HG02623 (cell line): ENCODE measurements around the gene TTC22.

Experiments
- ATAC-seq: cut with Tn5 transposase; IDR thresholded peaks from one replicate; pipeline ENCODE4 v1.9.1; 2021; ENCODE audit warnings: moderate library complexity; ENCODE audit not compliant: unreplicated experiment

TTC22 gene

DNA sequence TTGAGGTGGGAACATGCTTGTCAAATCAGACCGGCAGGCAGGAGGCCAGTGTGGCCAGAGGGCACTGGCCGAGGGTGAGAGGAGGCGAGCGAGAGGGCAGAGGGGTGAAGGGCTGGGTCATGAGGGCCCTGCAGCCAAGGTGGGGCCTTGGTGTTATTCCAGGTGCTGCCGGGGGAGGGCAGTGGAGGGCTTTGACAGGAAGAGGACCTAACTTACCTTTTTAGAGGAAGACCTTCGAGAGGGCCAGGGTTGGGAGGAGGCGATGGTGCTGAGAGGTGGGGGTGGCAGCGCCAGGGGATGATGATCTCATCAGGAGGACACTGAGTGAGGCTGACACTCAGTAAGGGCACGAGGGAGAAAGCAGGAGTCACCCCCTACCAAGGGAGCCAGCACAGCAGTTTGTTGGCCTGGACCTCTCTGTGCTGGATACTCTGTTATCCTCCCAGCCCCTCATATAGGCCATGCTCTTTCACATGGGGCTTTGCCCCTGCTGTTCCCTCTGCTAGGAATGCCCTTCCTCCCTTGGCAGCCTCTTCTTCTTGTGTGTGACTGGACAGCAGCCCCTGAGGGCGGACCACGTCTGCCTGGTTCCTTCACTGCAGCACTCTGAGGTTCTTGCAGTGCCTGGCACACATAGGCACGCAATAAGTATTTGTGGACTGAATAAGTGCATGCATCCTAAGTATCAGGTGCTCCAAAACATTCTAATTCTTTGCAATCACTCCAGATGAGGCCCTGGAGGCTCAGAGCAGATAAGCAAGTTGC lies 7.5 kb upstream of the TTC22 start:
- ATAC-seq: no peak

DNA sequence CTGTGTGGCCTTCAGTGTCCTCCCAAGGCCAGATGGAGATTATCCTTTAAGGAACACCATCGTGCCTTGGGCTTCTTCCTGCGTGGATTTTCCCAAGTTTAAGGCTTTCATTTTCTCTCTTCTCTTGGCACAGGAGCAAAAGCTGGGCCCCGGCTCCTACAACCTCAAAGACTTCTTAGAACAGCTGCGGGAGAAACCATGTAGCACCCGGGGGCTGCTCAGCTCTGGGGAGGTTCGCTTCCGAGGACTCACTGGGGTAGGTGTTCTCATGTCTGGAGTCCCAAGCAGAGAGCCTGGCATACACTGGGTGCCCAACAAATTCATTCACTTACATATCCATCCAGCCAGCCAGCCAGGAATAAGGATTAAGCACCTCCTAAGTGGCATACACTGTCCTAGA lies 6.6 kb upstream of the TTC22 start:
- no peak for ATAC-seq

DNA sequence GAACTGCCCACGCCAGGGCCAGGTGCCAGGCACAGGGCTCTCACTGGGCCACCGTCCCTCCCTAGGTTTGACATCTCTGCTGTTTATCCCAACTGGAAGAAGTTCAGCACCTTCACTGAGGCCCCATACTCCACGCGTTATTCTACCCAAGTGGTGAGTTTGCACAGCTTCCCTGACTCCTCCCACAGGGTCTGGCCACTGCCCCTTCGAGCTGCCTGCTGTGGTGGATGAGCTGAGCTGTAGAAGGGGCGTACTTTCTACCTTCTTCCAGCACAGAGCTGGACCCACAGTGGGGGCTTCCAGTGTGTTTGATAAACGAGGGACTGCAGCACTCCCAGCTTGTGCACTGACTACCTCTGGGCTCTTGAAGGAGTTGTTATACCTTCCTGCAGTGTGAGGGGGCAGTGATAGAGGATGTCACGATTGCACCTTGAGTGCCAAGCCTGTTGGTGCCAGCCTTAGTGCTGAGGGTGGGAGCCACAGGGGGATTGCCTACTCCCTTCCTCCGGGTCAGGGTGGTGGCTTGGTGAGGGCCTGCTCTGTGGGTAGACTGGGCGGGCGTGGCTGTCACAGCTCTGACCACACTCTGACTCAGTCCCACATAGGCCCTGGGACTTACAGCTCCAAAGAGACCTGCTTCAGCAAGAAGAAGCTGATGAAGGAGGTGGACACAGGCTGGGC lies 5.9 kb upstream of the TTC22 start:
- ATAC-seq: no peak

DNA sequence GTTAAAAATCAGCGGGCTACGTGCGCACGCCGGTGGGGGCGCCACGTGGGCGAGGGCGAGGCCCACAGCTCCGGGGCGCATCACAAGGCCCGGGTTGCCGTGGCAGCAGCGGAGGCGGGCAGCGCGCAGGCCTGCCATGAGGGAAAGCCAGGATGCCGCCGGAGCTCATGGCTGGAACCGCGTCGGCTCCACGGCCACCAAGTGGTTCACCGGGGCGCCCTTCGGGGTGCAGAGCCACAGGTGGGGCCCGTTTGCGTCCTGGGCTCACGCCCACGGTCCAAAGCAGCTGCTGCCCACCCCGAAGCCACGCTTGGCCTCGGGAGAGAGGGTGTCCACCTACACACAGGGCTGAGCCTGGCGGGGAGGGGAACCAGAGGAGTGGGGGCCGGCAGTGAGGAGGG lies 4.9 kb upstream of the TTC22 start:
- ATAC-seq: no peak

DNA sequence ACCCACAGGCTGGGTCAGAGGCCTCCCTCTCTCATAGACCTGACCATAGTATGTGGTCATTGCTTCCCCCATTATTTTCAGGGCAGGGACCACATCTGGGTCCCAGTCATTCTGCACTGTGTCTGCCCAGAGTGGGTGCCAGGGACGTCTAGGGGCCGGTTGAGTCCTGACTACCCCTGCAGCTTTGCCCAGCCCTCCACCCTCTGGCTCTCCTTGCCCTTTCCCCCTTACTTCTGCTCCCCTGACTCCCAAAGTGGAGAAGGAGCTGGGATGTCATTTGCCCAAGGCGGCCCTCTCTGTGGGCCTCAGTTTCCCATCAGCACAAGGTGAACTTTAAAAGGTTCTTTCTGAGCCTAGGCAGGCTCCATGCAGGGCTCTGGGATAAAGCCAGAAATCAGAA lies 4.3 kb upstream of the TTC22 start:
- no peak for ATAC-seq

DNA sequence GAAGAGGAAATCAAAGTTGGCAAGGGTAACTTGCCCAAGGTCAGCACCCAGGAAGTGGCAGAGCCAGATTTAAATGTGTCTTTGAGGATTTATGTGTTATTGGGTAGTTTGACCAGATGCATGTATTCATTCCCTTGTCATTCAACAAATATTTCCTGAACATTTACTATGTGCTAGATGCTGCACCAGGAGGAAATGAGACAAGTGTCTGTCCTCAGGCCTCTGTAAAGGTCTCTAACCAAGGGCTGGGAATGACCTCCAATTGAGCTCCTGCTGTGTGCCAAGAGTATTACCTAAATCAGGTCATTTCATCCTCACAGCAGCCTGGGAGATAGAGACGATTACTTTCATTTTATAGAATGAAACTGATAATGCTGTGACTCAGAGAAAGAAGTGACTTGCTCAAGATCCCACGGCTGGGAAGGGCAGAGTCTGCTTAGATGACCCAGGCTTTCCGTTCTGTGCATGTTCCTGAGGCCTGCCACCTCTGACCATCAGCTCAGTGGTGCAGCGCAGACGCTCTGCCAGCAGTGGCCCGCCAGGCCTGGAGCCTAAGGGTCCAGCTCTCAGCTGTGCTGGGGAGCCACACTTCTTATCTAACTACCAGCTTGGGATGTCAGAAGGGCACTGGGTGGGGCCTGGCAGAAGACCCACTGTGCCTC lies 3.5 kb upstream of the TTC22 start:
- no peak for ATAC-seq

DNA sequence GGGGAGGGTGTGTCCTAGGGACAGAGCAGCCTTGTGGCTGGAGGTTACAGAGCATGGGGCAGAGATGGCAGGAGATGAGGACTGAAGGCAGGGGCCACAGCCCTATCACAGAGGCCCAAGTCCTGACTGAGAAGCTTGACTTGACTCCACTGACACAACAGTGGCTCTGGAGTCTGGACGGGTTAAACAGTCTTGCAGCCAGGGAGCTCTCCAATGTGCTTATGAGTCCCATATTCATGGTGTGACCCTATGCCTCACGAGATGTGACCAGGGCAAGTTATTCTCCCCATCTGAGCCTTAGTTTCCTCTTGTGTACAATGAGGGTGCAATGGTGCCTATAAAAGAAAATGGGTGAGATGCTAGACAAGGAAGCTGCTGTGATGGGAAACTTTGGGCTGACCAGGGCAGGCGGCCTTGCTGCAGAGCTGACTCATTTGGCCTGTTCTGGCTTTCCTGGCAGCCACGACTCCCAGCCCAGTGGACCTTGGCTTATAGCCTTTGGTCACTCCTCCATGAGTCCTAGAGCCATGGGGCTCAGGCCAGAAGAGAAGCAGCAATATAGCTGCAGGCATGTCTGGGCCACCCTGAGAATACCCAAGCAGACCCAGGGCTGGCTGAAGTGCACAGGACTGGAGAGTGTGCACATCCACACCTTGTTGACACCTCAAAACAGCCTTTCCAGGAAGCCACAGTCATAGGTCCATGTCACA lies 2.8 kb upstream of the TTC22 start:
- ATAC-seq: no peak

DNA sequence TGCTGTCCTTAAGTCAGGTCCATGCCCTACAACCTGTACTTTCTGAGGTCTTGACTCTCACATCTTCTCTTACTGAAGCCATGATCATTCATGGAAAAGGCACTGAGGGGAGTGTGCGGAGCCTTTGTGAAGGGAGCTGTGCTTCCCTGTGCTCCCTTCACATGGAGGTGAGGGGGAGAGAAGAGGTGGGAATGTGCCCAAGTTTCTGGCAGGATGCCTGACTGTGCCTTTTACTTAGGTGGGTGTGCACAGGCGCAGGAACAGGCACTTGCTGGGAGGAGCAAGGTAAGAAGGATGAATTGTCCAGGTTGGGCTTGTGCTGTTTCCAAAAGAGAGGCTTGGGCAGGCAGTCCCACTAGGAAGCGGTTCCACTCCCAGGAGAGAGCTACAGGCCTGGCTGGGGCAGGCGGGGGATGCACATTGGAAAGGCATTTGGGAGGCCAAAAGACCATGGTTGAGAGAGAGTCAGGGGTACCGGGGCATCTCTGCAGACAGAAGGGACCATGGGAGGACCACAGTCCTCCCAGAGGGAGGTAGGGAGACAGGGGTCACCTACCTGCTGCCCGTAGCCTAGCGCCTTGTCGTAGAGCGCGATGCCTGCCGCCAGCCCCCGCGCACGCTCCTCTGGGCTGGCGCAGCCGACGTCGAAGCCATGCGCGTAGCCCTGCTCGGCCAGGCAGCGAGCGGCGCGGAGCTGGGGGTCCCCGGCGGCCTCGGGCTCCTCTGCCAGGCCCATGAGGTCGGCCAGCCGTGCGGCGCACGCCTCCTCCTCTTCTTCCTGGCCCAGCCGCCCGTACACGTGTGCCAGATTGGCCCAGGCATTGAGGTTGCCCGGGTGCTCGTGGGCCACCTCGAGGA lies 853 bp downstream of the TTC22 start:
- ATAC-seq: no peak

DNA sequence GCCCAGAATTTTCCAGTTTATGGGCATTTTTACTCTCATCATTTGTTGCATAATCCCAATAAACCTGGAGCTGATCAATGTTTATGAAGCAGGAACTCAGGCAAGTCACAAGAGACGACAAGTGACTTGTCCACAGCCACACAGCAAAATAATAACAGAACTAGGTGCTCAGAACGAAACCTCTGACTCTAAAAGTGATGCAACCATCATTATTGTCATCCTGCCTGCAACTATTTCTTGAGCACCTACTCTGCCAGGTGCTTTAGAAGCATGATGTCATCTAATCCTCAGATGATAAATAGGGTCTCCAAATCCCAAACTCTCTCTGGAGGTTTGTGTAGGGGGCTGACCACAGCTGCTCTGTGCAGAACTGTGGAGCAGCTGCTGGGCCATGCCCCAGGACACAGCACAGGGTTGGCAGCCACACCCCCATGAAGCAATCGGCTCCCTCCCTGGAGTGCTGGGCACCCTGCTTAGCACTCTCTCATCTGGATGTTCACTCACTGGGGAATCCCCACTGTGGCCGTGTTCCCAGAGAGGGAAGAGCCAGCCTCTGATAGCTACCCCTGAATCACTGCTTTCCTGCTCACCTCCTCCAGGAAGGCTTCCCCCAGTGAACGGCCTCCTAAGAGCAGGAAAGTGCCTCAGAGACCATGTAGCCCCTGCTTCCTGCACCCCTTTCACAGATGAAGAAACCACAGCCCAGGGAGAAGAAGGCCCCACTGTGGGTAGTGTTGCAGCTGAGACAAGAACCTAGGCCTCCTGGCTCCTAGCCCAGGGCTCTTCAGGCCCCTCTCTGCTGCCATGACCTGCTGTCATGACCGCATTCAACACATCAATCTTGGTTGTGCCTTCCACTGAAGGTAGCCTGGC lies 2.1 kb downstream of the TTC22 start:
- peak; percentile 34 for ATAC-seq

DNA sequence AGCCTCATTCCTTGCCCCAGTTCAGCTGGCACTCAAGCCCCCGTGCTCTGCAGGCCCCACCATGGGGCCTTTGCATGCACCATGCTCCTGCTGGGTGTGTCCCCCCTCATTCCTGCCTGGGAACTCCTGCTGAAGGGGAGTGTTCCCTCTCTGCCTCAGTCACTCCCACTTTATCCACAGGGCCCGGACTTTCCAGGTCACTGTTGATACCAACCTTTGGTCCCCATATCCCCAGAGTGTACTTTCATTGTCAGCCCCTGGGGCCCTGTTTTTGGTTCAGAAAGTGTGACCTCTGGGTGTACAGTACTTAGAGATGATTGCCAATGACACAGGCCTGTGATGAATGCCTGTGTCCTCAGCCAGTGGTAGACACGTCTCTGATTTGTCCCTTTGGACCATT lies 2.9 kb downstream of the TTC22 start:
- no peak for ATAC-seq

DNA sequence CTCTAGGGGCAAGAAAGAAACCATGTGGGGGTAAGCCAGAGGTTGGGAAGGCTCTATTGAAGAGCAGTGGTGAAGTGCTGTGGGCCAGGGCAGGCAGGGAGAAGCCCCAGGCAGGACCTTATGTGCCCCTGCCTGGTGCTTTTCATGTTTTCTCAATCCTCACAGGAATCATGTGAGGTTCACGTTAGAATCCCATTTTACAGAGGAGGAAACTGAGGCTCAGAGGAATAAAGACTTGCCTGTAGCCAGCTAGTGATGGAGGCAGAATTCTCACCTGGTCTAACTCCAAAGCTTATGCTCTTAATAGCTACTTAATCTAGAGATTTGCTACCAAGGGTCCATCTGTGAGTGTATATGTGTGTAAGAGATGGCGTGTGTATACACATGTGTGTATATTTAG lies 4.2 kb downstream of the TTC22 start:
- ATAC-seq: no peak

DNA sequence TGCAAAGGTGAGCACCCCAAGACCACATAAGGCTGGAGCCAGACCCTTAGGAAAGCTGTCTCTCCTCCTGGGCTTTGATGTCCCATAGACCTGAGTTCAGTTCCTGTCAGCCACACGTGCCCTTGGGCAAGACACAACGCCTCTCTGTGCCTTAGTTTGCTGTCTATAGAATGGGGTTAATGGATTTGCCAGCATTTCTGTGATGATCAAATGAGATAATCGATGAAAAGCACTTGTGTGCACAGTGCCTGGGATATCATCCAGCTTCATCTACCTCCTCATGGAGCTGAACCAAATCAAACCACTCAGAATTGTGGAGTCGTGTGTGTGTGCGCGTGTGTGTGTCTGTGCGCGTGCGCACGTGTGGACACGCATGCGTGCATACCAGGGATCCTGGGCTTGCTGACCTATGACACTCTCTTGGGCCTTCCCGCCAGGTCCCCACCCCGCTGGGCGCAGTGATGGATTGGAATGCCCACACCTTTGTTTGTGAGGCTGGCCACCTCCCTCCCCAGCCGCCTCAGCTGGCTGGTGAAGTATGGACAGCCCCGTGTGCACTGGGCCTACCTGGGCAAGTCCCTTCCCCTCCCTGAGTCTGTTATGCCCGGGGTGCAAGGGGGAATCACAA lies 5.2 kb downstream of the TTC22 start:
- ATAC-seq: no peak

DNA sequence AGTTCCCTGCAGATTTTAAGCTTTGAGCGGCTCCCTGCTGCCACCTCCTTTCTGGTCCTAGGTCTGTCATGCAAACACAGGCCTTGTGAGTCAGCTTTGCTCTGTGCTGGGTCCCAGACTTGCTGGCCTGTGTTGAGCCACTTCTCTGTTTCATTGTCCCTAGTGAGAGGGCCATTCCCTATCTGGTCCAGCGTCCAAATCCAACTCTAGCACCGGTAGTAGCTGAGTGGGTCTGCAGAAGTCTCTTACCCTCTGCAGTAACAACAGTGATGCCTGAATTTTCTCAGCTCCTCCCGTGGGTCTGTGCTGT lies 5.8 kb downstream of the TTC22 start:
- ATAC-seq: no peak

DNA sequence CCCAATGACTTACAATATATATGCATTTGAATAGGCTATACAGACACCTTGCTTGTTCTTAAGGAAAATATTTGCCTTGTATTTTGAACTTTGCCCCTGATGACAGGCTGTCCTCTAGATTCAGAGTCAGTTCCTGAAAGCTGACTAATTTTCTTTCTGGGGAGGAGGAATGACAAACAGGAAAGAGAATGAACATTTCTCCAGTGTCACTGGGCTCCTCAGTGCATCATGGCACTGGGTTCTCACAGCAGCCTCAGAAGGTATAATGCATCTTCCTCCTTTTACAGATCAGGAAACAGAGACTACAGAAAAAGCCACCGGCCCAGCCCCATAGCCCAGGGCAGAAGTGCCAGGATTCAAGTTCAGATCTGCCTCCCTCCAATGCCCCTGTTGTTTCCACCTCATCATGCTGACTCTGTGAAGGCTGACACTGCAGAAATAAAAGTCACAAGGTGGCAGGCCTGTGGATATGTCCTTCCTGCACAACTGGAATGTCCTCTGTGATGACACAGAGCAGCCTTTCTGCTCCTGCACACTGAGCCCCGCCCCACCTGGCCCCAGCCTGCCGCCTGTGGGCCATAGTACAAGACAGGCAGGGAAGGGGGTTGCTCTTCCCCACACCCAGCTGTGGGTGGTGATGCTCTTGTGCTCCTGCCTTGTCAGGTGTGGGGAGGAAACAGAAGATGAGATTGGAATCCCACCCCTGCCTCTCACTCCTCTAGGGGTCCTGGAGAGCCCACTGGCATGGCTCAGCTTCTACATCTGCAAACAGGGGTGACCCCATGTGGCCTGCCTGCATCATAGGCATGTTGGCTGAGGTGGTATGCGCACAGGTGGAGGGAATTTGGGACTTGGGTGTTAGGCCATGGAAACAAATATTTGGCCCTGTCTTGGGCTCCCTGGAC lies 6.4 kb downstream of the TTC22 start:
- ATAC-seq: no peak

DNA sequence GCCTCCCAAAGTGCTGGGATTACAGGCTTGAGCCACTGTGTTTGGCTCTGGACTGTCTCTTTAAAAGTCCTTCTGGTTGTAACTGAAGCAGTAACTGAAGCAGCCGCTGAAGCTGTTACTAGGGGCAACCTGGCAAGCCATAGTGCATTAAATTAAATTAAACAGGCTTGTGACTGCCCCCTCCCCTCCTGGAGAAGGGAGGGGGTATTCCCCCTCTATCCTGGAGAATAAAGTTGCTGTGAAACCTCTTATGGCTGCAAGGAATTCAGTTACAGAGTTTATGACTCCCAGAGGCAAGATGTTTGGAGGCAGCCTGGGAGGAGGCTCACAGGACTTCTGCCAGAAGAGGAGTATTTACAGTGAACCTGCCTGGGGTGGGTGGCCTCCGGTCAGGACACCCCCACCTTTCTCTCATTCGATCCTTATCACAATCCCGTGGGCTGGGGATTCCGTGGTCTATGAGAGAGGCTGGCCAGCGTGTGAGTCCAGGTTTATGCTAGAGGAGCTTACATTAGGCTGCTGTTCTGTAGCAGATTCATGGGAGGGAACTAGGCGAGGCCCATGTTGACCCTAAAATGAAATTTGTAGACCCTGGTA lies 8.3 kb downstream of the TTC22 start:
- no peak for ATAC-seq

DNA sequence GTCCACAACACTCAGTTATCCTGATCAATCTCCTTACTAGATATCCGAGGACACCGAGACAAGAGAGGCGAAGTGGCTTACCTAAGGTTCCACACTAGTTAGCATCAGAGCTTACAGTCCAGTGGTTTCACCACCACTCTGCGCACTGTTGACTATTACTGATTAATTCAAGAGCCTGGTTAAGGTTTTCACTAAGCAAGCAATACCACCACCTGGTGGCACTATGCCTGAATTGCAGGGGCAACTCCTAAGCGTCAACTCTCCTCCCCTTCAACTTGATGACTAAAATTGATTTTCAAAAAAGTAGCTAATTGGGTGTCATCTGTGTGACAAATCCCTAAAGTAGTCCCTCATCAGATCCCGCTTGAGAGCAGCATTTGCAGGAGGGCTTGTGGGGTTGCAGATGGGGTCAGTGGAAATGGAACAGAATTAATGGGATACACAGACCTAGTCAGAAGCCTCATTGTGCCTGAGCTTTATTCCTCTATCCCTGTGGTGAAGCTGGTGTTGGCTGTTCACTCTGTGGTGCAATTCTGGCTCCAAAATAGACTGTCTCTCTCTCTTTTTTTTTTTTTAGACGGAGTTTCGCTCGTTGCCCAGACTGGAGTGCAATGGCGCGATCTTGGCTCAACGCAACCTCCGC lies 9.1 kb downstream of the TTC22 start:
- ATAC-seq: no peak

DNA sequence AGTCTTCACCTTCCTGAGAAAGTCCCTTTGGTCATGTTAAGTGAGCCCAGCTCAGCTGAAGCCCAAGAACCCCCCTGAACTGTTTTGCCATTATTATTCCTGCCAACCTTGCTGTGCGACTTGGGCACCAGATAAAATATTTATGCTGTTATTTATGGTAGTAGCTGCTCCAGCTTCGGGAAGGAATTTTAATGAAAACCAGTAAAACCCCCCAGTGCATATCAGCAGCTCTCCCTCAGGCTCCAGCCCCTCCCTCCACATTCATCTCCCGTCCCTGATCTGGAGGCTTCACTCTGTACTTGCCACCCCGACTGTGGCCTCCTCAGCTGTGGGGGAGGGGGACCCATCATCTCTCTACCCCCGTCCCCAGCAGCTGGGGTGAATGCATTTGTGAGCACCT lies 12.7 kb downstream of the TTC22 start:
- no peak for ATAC-seq

DNA sequence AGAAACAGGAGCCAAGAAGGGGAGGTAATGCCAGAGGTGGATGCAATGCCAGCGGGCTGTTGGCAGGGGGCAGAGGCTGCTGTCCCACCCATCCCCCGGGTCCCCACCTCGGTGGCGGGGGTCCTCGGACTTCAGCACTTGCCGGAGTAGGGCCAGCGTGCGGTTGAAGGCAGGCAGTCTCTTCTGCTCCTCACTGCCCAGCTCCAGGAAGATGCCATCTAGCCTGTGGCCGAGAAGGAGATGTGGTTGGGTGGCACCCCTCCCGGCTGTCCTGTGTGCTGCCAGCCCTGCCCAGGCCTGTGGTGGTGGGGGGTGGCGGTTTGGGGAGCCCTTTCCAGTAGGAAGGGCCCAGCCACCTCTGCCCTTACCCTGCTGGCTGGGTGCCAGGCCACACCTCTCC lies 13.5 kb downstream of the TTC22 start:
- ATAC-seq: no peak
